Mesenchymal stem cell (in vitro differentiated cells and primary cell): Measurements from ENCODE around the gene REXO4.
A peak's percentile ranks its signal among the peaks of the same experiment; 100 is the strongest.

Experiments used
- DNase-seq: peaks from one replicate; pipeline ENCODE4 v3.0.0-alpha.2; 2013
- H2AFZ ChIP-seq: one replicate; pipeline ENCODE4 v1.6.1; 2013; ENCODE audit warnings: low read depth, mild to moderate bottlenecking, control low read depth, inconsistent platforms, low read length, moderate library complexity
- H2AK5ac ChIP-seq: 2 replicates; pipeline ENCODE4 v1.6.1; 2013; ENCODE audit warnings: low read length, moderate library complexity, mild to moderate bottlenecking, inconsistent platforms; ENCODE audit not compliant: severe bottlenecking
- H2BK120ac ChIP-seq: one replicate; pipeline ENCODE4 v1.6.1; 2013; ENCODE audit warnings: low read depth, mild to moderate bottlenecking, inconsistent platforms, low read length, moderate library complexity
- H2BK12ac ChIP-seq, 2 experiments: one replicate each; pipeline ENCODE4 v1.6.1; 2013; ENCODE audit warnings: inconsistent platforms in 2 of 2, low read length in 2 of 2, mild to moderate bottlenecking in 2 of 2, moderate library complexity in 2 of 2, control low read depth in 1 of 2
- H2BK15ac ChIP-seq: one replicate; pipeline ENCODE4 v1.6.1; 2013; ENCODE audit warnings: mild to moderate bottlenecking, low read depth, inconsistent platforms; ENCODE audit not compliant: poor library complexity, severe bottlenecking
- H2BK5ac ChIP-seq: 2 replicates; pipeline ENCODE4 v1.6.1; 2013; ENCODE audit warnings: low read depth, mild to moderate bottlenecking, low read length, control low read depth, inconsistent platforms; ENCODE audit not compliant: poor library complexity, severe bottlenecking
- H3K14ac ChIP-seq, 2 experiments: one replicate each; pipeline ENCODE4 v1.6.1; 2013; ENCODE audit warnings: inconsistent platforms in 2 of 2, low read length in 2 of 2, control low read depth in 1 of 2, mild to moderate bottlenecking in 1 of 2, moderate library complexity in 1 of 2
- H3K18ac ChIP-seq, 2 experiments: one replicate each; pipeline ENCODE4 v1.6.1; 2013; ENCODE audit warnings: inconsistent platforms in 2 of 2, low read length in 2 of 2, control low read depth in 1 of 2, low read depth in 1 of 2, mild to moderate bottlenecking in 1 of 2
- H3K23ac ChIP-seq, 2 experiments: one replicate each; pipeline ENCODE4 v1.6.1; 2013; ENCODE audit warnings: inconsistent platforms in 2 of 2, low read length in 2 of 2, mild to moderate bottlenecking in 2 of 2, moderate library complexity in 2 of 2, control low read depth in 1 of 2
- H3K27ac ChIP-seq: 2 replicates; pipeline ENCODE4 v1.5.1; 2013; ENCODE audit warnings: mild to moderate bottlenecking, moderate library complexity, low read length, control low read depth, inconsistent platforms; ENCODE audit not compliant: poor library complexity, severe bottlenecking
- H3K27me3 ChIP-seq, 2 experiments: 2 replicates each; pipeline versions ENCODE4 v1.6.1 to v1.7.0; 2013; ENCODE audit warnings: low read length in 2 of 2, mild to moderate bottlenecking in 2 of 2, moderate library complexity in 2 of 2, control low read depth in 1 of 2, inconsistent platforms in 1 of 2; ENCODE audit not compliant: control insufficient read depth in 1 of 2, insufficient read depth in 1 of 2
- H3K36me3 ChIP-seq, 2 experiments: 2 replicates each; pipeline versions ENCODE4 v1.6.1 to v1.7.0; 2013; ENCODE audit warnings: low read length in 2 of 2, control low read depth in 1 of 2, inconsistent platforms in 1 of 2, low read depth in 1 of 2, mild to moderate bottlenecking in 1 of 2; ENCODE audit not compliant: insufficient read depth in 2 of 2, control insufficient read depth in 1 of 2
- H3K4ac ChIP-seq, 2 experiments: one replicate each; pipeline ENCODE4 v1.6.1; 2013; ENCODE audit warnings: inconsistent platforms in 2 of 2, low read length in 2 of 2, mild to moderate bottlenecking in 2 of 2, moderate library complexity in 2 of 2, control low read depth in 1 of 2, low read depth in 1 of 2
- H3K4me1 ChIP-seq: 2 replicates; pipeline ENCODE4 v1.6.1; 2013; ENCODE audit warnings: low read depth, low read length, control low read depth; ENCODE audit not compliant: control insufficient read depth, insufficient read depth
- H3K4me2 ChIP-seq: 2 replicates; pipeline ENCODE4 v1.6.1; 2013; ENCODE audit warnings: low read length, mild to moderate bottlenecking, inconsistent platforms; ENCODE audit not compliant: poor library complexity, severe bottlenecking
- H3K4me3 ChIP-seq, 2 experiments: 2 replicates each; pipeline versions ENCODE4 v1.5.1 to v1.7.0; 2013; ENCODE audit warnings: low read length in 2 of 2, mild to moderate bottlenecking in 2 of 2, control low read depth in 1 of 2, low read depth in 1 of 2; ENCODE audit not compliant: insufficient read depth in 1 of 2
- H3K79me1 ChIP-seq: replicated peaks from 2 replicates; pipeline ENCODE4 v1.6.1; 2013; ENCODE audit warnings: mild to moderate bottlenecking, control low read depth, low read length, inconsistent platforms; ENCODE audit not compliant: poor library complexity, severe bottlenecking
- H3K9ac ChIP-seq: 2 replicates; pipeline ENCODE4 v1.7.0; 2013; ENCODE audit warnings: mild to moderate bottlenecking, low read length, moderate library complexity
- H3K9me3 ChIP-seq: 2 replicates; pipeline ENCODE4 v1.7.0; 2013; ENCODE audit warnings: mild to moderate bottlenecking, low read length; ENCODE audit not compliant: control insufficient read depth
- H4K8ac ChIP-seq: one replicate; pipeline ENCODE4 v1.6.1; 2013; ENCODE audit warnings: inconsistent platforms, mild to moderate bottlenecking, low read length, moderate library complexity
- H4K91ac ChIP-seq: one replicate; pipeline ENCODE4 v1.6.1; 2013; ENCODE audit warnings: mild to moderate bottlenecking, low read length, inconsistent platforms
- WGBS: methylation state at CpG from one replicate; pipeline ENCODE4 v1.1.7; 2013; ENCODE audit warnings: mixed read lengths; 5-methylcytosine and 5-hydroxymethylcytosine counted together

Gene REXO4

GRCh38 chr9:133400292-133400691 lies 17.5 kb downstream of the REXO4 start:
- no peak for DNase-seq
- Histone ChIP-seq H3K4me3 (no peak overlapping the region), H2BK120ac (no peak overlapping the region), H3K14ac (no peak overlapping the region), H2BK5ac (no peak overlapping the region), H2BK12ac (no peak overlapping the region), H4K8ac (no peak overlapping the region), H3K79me1 (no peaks in the 10 kb centered on the region), H3K18ac (no peak overlapping the region), H4K91ac (no peak overlapping the region), H3K4me1 (peaks cover 3% of the 10 kb centered on the region), H3K4ac (no peak overlapping the region), H3K23ac (no peak overlapping the region), H3K36me3 (peaks cover 12 to 47% of the 10 kb centered on the region in 2 experiments), H2BK15ac (no peak overlapping the region), H3K9me3 (no peaks in the 10 kb centered on the region), H2AK5ac (no peak overlapping the region), H3K27ac (no peak overlapping the region), H3K27me3 (peaks cover 19 to 32% of the 10 kb centered on the region in 2 experiments), H3K9ac (no peak overlapping the region), H3K4me2 (no peak overlapping the region), H2AFZ (no peak overlapping the region)
- 95% methylated on average over 12 of the region's 12 CpGs for WGBS

- no peak overlapping the region for H3K4ac ChIP-seq
- peaks cover 5 to 26% of the 10 kb centered on the region in 2 experiments for H3K36me3 ChIP-seq
- H2AFZ ChIP-seq = no peak overlapping the region
- peaks cover 39 to 50% of the 10 kb centered on the region in 2 experiments for H3K27me3 ChIP-seq
- no peak for DNase-seq
- H3K23ac ChIP-seq = no peak overlapping the region
- 84% methylated on average over 9 of the region's 9 CpGs for WGBS
- no peak overlapping the region for H3K18ac ChIP-seq
- H2BK120ac ChIP-seq = no peak overlapping the region
- H3K4me3 ChIP-seq = no peak overlapping the region
- H4K8ac ChIP-seq = no peak overlapping the region
- H2BK12ac ChIP-seq = no peak overlapping the region
- H2BK5ac ChIP-seq = no peak overlapping the region
- H3K9ac ChIP-seq = no peak overlapping the region
- H3K79me1 ChIP-seq = no peaks in the 10 kb centered on the region
- no peak overlapping the region for H3K27ac ChIP-seq
- no peak overlapping the region for H2AK5ac ChIP-seq
- H3K14ac ChIP-seq = no peak overlapping the region
- H3K4me2 ChIP-seq = no peak overlapping the region
- no peaks in the 10 kb centered on the region for H3K9me3 ChIP-seq
- no peak overlapping the region for H4K91ac ChIP-seq
- H2BK15ac ChIP-seq = no peak overlapping the region
- peaks cover 2% of the 10 kb centered on the region for H3K4me1 ChIP-seq
Measured at GRCh38 chr9:133397895-133398294, 19.9 kb downstream of the REXO4 start.

- Histone ChIP-seq H3K9me3 (no peaks in the 10 kb centered on the region), H3K18ac (no peak overlapping the region), H3K36me3 (peaks cover 4 to 21% of the 10 kb centered on the region in 2 experiments), H3K14ac (no peak overlapping the region), H2AFZ (no peak overlapping the region), H4K91ac (no peak overlapping the region), H2BK5ac (no peak overlapping the region), H3K79me1 (no peaks in the 10 kb centered on the region), H2BK120ac (no peak overlapping the region), H3K4me2 (no peak overlapping the region), H3K4ac (no peak overlapping the region), H3K9ac (no peak overlapping the region), H2AK5ac (no peak overlapping the region), H4K8ac (no peak overlapping the region), H3K4me1 (no peaks in the 10 kb centered on the region), H2BK15ac (no peak overlapping the region), H3K27ac (no peak overlapping the region), H3K4me3 (no peak overlapping the region), H3K23ac (no peak overlapping the region), H3K27me3 (peaks cover 39 to 50% of the 10 kb centered on the region in 2 experiments), H2BK12ac (no peak overlapping the region)
- no peak for DNase-seq
- 84% methylated on average over 6 of the region's 6 CpGs for WGBS
Measured at GRCh38 chr9:133397370-133397769, 20.4 kb downstream of the REXO4 start.

- Histone ChIP-seq H3K4ac (no peak overlapping the region), H2BK12ac (no peak overlapping the region), H2BK15ac (no peak overlapping the region), H3K27ac (no peak overlapping the region), H4K8ac (no peak overlapping the region), H3K27me3 (peaks cover 39 to 50% of the 10 kb centered on the region in 2 experiments), H2BK5ac (no peak overlapping the region), H3K4me1 (no peaks in the 10 kb centered on the region), H3K18ac (no peak overlapping the region), H3K4me3 (no peak overlapping the region), H2BK120ac (no peak overlapping the region), H3K4me2 (no peak overlapping the region), H2AFZ (no peak overlapping the region), H3K14ac (no peak overlapping the region), H3K23ac (no peak overlapping the region), H2AK5ac (no peak overlapping the region), H3K9me3 (no peaks in the 10 kb centered on the region), H3K79me1 (no peaks in the 10 kb centered on the region), H3K9ac (no peak overlapping the region), H3K36me3 (peaks cover 0 to 17% of the 10 kb centered on the region in 2 experiments), H4K91ac (no peak overlapping the region)
- WGBS = 31% methylated on average over 14 of the region's 14 CpGs
- peak; percentile 33 for DNase-seq
Measured at GRCh38 chr9:133396952-133397351, 20.9 kb downstream of the REXO4 start.
